ENCODE data around the gene MKLN1.

GRCh38 chr7:131358636-131359035, 31.0 kb downstream of the MKLN1 start:
- TF ChIP-seq CTCF (IDR thresholded peaks at IDR 0.05), result no peak
- TF ChIP-seq POLR2AphosphoS5 (IDR thresholded peaks at IDR 0.05), result no peak
